Limb (tissue), 2 donors: ENCODE results near the gene ARRDC1.
"Not testable (repeated sequence)": the region's sequence is repeated elsewhere in the genome, so short reads cannot be mapped to it uniquely, and the experiment has no call there.

Experiments
- DNase-seq, 2 donors: peaks; one replicate each; pipeline ENCODE4 v3.0.0-alpha.2; 2016; ENCODE audit errors: extremely low spot score in 2 of 2

Gene ARRDC1

GRCh38 chr9:137605121-137606004 lies at the start of gene ARRDC1:
ARRDC1 (plus strand) TSS chr9:137605686; CDS start chr9:137605718, 32 bp downstream.
- DNase-seq = peak; percentile 86 to 99

- DNase-seq = peak in 1 of 2 donors; percentile 2
Observed at GRCh38 chr9:137556069-137556838, 49.2 kb upstream of the ARRDC1 start.

GRCh38 chr9:137558127-137558526 lies 47.4 kb upstream of the ARRDC1 start:
- DNase-seq = no peak

- no peak for DNase-seq
Observed at GRCh38 chr9:137564134-137564533, 41.4 kb upstream of the ARRDC1 start.

GRCh38 chr9:137564817-137565411 lies 40.6 kb upstream of the ARRDC1 start:
- no peak for DNase-seq

GRCh38 chr9:137568445-137568844 lies 37.0 kb upstream of the ARRDC1 start:
- not testable (repeated sequence) for DNase-seq

GRCh38 chr9:137569609-137570203 lies 35.8 kb upstream of the ARRDC1 start:
- DNase-seq = no peak

- DNase-seq = no peak
Observed at GRCh38 chr9:137570566-137570965, 34.9 kb upstream of the ARRDC1 start.

- DNase-seq = no peak
Observed at GRCh38 chr9:137574192-137574591, 31.3 kb upstream of the ARRDC1 start.

GRCh38 chr9:137575364-137575715 lies 30.1 kb upstream of the ARRDC1 start:
- no peak for DNase-seq

GRCh38 chr9:137575716-137576411 lies 29.6 kb upstream of the ARRDC1 start:
- no peak for DNase-seq

GRCh38 chr9:137578518-137579258 lies 26.8 kb upstream of the ARRDC1 start, which contains the start of gene DPH7:
DPH7 (minus strand) TSS chr9:137578925; CDS start chr9:137578777, 148 bp downstream.
- peak; percentile 89 to 97 for DNase-seq

GRCh38 chr9:137579259-137579604 lies 26.3 kb upstream of the ARRDC1 start:
- no peak for DNase-seq

GRCh38 chr9:137580209-137580953 lies 25.1 kb upstream of the ARRDC1 start:
- DNase-seq = no peak

- DNase-seq = no peak
Observed at GRCh38 chr9:137580954-137581322, 24.5 kb upstream of the ARRDC1 start.

- DNase-seq = no peak
Observed at GRCh38 chr9:137581361-137582285, 23.9 kb upstream of the ARRDC1 start.

- no peak for DNase-seq
Observed at GRCh38 chr9:137582286-137582860, 23.1 kb upstream of the ARRDC1 start.

GRCh38 chr9:137583347-137583746 lies 22.1 kb upstream of the ARRDC1 start:
- no peak for DNase-seq
